ENCODE data around the gene BID.

The BID gene

DNA sequence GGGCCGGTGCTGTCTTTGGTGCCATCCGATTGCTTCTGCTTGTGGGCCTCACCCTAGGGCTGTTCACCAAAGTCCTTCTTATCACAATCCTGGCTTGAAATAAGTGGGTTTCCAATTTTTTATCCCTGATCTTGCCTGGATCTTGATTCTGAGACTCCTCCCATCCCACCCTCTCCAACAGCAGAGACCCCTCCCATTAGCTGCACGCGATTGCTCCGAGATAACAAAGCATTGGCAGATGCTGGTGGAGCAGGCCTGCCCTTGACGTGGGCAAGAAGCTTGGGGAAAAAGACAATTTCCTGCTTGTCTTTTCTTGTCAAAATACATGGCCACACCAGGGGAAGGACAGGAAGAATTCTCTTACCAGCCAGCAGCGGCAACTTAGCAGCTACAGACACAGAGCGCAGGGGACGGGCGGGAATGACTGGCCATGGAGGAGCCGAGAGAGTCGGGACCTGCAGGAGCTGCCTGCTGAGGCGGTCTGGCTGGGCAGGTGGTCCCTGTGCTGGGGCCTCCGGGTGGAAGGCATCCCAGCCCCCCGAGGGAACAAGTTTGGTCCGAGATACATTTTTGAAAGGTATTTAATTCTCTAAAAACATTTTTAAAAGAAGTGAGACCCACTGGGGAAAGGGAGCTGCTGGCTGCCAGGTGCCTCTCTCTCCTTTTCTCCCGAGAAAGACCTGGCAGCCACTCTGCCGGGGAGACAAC, 9.7 kb upstream of the BID start:
- no peak for DNase-seq (ENCODE audit: low read depth in 2 of 2)
- TF ChIP-seq, protein P1, sequence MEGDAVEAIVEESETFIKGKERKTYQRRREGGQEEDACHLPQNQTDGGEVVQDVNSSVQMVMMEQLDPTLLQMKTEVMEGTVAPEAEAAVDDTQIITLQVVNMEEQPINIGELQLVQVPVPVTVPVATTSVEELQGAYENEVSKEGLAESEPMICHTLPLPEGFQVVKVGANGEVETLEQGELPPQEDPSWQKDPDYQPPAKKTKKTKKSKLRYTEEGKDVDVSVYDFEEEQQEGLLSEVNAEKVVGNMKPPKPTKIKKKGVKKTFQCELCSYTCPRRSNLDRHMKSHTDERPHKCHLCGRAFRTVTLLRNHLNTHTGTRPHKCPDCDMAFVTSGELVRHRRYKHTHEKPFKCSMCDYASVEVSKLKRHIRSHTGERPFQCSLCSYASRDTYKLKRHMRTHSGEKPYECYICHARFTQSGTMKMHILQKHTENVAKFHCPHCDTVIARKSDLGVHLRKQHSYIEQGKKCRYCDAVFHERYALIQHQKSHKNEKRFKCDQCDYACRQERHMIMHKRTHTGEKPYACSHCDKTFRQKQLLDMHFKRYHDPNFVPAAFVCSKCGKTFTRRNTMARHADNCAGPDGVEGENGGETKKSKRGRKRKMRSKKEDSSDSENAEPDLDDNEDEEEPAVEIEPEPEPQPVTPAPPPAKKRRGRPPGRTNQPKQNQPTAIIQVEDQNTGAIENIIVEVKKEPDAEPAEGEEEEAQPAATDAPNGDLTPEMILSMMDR (IDR thresholded peaks at IDR 0.05; ENCODE audit: low read depth, low read length), result no peak
- H3K4me3 ChIP-seq (replicated peaks in 1 of 2; ENCODE audit: low read depth in 2 of 2, low read length in 2 of 2), result no peak overlapping the region

DNA sequence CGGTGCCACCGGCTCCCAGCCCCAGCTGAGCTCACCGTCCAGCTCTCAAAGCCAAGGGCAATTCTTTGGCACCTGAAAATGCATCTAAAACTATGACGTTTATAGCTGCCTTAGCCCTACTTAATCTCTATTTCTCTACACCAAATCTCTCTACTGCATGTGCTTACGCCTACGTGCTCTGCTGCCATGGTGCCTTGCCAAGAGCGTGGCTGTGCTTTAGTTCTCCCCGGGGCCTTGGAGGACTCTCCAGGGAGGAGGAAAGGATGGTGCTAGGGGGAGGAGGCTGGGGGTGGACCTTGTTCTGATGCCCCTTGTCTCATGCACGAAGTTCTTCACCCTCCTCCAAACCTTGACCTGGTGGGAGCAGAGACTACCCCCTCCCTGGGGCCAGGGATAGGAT, 9.0 kb upstream of the BID start:
- H3K4me3 ChIP-seq (replicated peaks in 1 of 2; ENCODE audit: low read depth in 2 of 2, low read length in 2 of 2), result no peak overlapping the region
- TF ChIP-seq, protein P1 (IDR thresholded peaks at IDR 0.05; ENCODE audit: low read depth, low read length), result no peak
- DNase-seq (ENCODE audit: low read depth in 2 of 2), result peak in 1 of 2 donors; percentile 24

DNA sequence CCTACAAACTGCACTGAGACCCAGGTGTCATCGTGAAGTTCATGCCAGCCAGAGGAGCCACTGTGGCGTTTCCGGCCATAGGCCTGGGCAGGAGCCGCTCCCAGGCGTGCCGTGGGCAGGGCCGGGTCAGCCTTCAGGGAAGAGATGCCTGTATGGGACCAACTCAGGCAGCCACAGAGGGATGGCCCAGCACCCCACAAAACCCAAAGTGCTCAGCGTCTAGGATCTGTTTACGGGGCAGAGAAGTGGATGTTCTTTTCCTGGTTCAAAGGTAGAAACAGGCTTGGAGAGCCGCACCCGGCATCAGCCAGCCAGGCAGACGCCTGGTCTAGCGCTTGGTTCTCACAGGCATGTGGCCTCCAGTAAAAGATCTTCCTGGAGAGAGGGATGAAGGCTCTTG, 8.4 kb upstream of the BID start:
- DNase-seq (ENCODE audit: low read depth in 2 of 2), result no peak
- TF ChIP-seq, protein P1 (IDR thresholded peaks at IDR 0.05; ENCODE audit: low read depth, low read length), result no peak
- no peak overlapping the region for H3K4me3 ChIP-seq (replicated peaks in 1 of 2; ENCODE audit: low read depth in 2 of 2, low read length in 2 of 2)

DNA sequence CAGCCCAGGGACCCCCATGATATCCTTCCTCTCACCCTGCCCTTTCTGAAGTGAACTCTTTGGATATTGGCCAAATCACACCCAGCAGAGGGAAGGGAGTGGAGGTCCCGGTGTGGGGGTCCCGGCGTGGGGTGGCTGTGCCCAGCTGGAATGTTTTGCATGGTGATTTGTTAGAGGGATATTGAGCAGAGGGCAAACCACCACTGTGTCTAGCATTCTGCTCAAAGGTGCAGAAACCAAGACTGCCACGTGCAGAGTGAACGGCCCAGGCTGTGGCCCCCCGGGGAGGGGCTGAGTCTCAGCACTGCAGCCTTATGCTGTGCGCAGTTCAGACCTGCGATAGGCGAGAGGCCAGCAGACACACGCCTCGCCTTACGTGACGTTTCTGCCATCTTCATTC, 7.9 kb upstream of the BID start:
- DNase-seq (ENCODE audit: low read depth in 2 of 2), result no peak
- TF ChIP-seq, protein P1 (IDR thresholded peaks at IDR 0.05; ENCODE audit: low read depth, low read length), result no peak
- no peak overlapping the region for H3K4me3 ChIP-seq (replicated peaks in 1 of 2; ENCODE audit: low read depth in 2 of 2, low read length in 2 of 2)

DNA sequence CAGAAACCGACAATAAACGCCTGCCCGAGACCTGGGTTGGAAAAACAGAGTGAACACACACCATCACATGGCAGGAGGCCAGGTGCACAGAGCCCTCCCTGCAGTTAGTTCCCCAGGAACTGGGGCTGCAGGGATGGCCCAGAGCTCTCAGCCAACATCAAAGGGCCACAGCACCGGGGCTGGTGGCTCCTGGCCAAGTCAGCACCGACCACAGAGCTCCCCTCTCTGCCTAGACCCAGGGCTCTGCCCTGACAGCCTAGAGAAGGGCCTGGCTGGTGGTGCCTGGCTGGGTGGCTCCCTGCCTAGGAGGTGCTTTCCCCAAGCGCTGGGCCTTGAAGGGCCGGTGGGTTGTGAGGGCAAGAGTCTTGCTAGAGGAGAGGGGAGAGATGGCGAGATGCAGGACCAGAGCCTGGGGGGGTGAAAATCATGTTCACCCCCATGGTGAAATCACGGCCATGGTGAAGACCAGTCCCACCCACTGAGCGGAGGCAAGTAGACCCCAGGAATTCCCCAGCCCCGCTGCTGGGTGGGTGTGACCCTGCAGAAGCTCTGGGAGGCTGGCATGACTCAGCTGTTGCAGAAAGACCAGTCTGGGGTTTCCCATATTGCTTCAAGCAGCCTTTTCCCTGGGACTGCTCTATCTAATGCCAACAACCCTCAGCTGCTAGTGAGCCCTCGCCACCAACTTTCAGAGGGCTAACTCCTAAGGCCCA, 7.2 kb upstream of the BID start:
- TF ChIP-seq, protein P1 (IDR thresholded peaks at IDR 0.05; ENCODE audit: low read depth, low read length), result no peak
- H3K4me3 ChIP-seq (replicated peaks in 1 of 2; ENCODE audit: low read depth in 2 of 2, low read length in 2 of 2), result no peak overlapping the region

DNA sequence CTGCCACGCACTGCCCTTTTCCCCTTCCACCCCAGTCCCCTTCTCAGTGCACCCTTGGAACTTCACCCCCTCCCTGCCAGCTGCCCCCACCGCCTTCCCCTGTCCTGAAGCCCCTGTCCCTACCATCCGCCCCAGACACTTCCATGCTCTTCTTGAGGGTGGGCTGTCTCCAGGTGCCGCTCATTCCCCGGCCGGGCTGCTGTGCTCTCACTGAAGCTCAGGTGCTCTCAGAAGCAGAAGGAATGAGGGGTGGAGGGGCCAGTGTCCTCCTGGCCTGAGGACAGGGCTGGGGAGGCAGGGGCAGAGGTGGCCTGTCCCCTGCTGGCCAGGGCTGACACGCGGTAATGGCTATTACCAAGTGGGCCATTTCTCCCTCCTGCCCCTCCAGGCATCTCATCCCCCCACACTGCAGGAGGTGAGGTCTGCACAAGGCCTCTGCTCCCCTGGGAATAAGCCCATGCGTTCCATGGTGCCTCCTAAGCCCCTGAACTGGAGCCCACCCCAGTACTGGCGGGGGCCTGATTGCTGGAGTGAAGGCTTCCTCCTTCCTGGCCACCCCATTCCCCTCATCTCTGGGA, 6.6 kb upstream of the BID start:
- TF ChIP-seq, protein P1 (IDR thresholded peaks at IDR 0.05; ENCODE audit: low read depth, low read length), result no peak
- no peak for DNase-seq (ENCODE audit: low read depth in 2 of 2)
- H3K4me3 ChIP-seq (replicated peaks in 1 of 2; ENCODE audit: low read depth in 2 of 2, low read length in 2 of 2), result no peak overlapping the region

More for the DNA sequence above, 7.2 kb upstream of the BID start:
- DNase-seq (ENCODE audit: low read depth in 2 of 2), result peak; percentile 87 to 96
